ENCODE results near the gene SDC3. TPM values are rescaled to one million over a fixed set of nuclear protein-coding genes. Genes with fewer than 3 reads are reported as not detected.
"Not testable (repeated sequence)": the region's sequence is repeated elsewhere in the genome, so short reads cannot be mapped to it uniquely, and the experiment has no call there.

SDC3 gene
- 0.17 and 0.25 TPM in 2 replicates for total RNA-seq

GRCh38 chr1:30908696-30909364 lies at the start of gene SDC3:
Gene SDC3 (minus strand): TSS chr1:30908758. CDS start chr1:30908586, 172 bp downstream.
- intact Hi-C loops (cut with micrococcal nuclease) = no loop called here

- intact Hi-C loops (cut with micrococcal nuclease) = no loop called here
Measured at GRCh38 chr1:30957560-30958222, 49.1 kb upstream of the SDC3 start.

- intact Hi-C loops (cut with micrococcal nuclease) = no loop called here
Measured at GRCh38 chr1:30955448-30956015, 47.0 kb upstream of the SDC3 start.

GRCh38 chr1:30953685-30954084 lies 45.1 kb upstream of the SDC3 start:
- intact Hi-C loops (cut with micrococcal nuclease) = no loop called here

- intact Hi-C loops (cut with micrococcal nuclease) = no loop called here
Measured at GRCh38 chr1:30952098-30952497, 43.5 kb upstream of the SDC3 start.

GRCh38 chr1:30950700-30951099 lies 42.1 kb upstream of the SDC3 start:
- intact Hi-C loops (cut with micrococcal nuclease) = no loop called here

GRCh38 chr1:30950053-30950452 lies 41.5 kb upstream of the SDC3 start:
- intact Hi-C loops (cut with micrococcal nuclease) = no loop called here

GRCh38 chr1:30949487-30949838 lies 40.9 kb upstream of the SDC3 start:
- intact Hi-C loops (cut with micrococcal nuclease) = not testable (repeated sequence)

GRCh38 chr1:30948813-30949486 lies 40.4 kb upstream of the SDC3 start:
- intact Hi-C loops (cut with micrococcal nuclease) = not testable (repeated sequence)

GRCh38 chr1:30948278-30948677 lies 39.7 kb upstream of the SDC3 start:
- intact Hi-C loops (cut with micrococcal nuclease) = no loop called here

GRCh38 chr1:30947212-30947611 lies 38.7 kb upstream of the SDC3 start:
- intact Hi-C loops (cut with micrococcal nuclease) = no loop called here

GRCh38 chr1:30942326-30942963 lies 33.9 kb upstream of the SDC3 start:
- intact Hi-C loops (cut with micrococcal nuclease) = no loop called here

GRCh38 chr1:30940541-30940940 lies 32.0 kb upstream of the SDC3 start:
- intact Hi-C loops (cut with micrococcal nuclease) = no loop called here

GRCh38 chr1:30936541-30937171 lies 28.1 kb upstream of the SDC3 start:
- intact Hi-C loops (cut with micrococcal nuclease) = no loop called here

- intact Hi-C loops (cut with micrococcal nuclease) = not testable (repeated sequence)
Measured at GRCh38 chr1:30935758-30936157, 27.2 kb upstream of the SDC3 start.

GRCh38 chr1:30934613-30935012 lies 26.1 kb upstream of the SDC3 start:
- intact Hi-C loops (cut with micrococcal nuclease) = no loop called here

GRCh38 chr1:30933874-30934252 lies 25.3 kb upstream of the SDC3 start:
- intact Hi-C loops (cut with micrococcal nuclease) = no loop called here

GRCh38 chr1:30930631-30931173 lies 22.1 kb upstream of the SDC3 start:
- intact Hi-C loops (cut with micrococcal nuclease) = no loop called here

GRCh38 chr1:30929944-30930525 lies 21.5 kb upstream of the SDC3 start:
- intact Hi-C loops (cut with micrococcal nuclease) = loop anchor here (1.0 kb wide), 3 partner anchors 129 to 211 kb away; no protein-coding TSS in a partner anchor

- intact Hi-C loops (cut with micrococcal nuclease) = loop anchor here (1.0 kb wide), 3 partner anchors 128 to 210 kb away; no protein-coding TSS in a partner anchor
Measured at GRCh38 chr1:30929135-30929889, 20.8 kb upstream of the SDC3 start.
